PFSK-1 (cell line): ENCODE measurements around the gene CDKN3.

Source experiments
- POLR2AphosphoS5 ChIP-seq: IDR thresholded peaks from 2 replicates; pipeline ENCODE4 v1.6.1; 2012; ENCODE audit warnings: low read depth, mild to moderate bottlenecking, control low read depth, low read length, moderate library complexity
- REST ChIP-seq, 2 experiments: IDR thresholded peaks; 2 replicates each; pipeline versions ENCODE4 v1.6.1 to v1.8.0; 2011 to 2012; ENCODE audit warnings: low read depth in 2 of 2, low read length in 2 of 2, control low read depth in 1 of 2, inconsistent platforms in 1 of 2, mild to moderate bottlenecking in 1 of 2, moderate library complexity in 1 of 2; ENCODE audit not compliant: insufficient read depth in 1 of 2
- SIN3A ChIP-seq: IDR thresholded peaks from 2 replicates; pipeline ENCODE4 v1.6.1; 2012; ENCODE audit warnings: mild to moderate bottlenecking, low read length, moderate library complexity, borderline replicate concordance; ENCODE audit not compliant: insufficient read depth

DNA sequence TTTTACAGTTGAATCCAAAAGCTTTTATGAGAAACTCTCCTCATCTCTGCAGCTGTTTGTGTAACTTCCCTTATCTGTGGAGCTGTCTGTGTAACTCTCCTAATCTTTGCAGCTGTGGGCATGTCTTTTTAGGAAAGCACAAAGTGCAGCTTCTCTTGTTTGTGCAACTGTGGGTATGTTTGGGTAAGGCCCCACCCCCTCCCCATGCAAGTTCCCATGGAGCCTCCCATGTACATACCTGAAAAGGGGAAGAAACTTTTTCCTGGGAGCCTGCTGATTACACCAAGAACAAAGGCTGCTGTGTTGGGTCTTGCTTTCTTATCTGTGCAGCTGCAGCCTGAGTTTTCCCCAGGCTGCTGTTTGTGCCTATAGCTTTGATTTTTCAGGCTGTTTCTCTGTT lies 42.7 kb upstream of the CDKN3 start:
- TF ChIP-seq POLR2AphosphoS5 = no peak
- TF ChIP-seq SIN3A = no peak
- no peak for TF ChIP-seq REST (IDR thresholded peaks at IDR 0.05; ENCODE audit: insufficient read depth in 1 of 2, low read depth in 2 of 2, low read length in 2 of 2)
